HepG2 (cell line): ENCODE measurements around the gene SCN7A. TPM values are rescaled to one million over a fixed set of nuclear protein-coding genes. Genes with fewer than 3 reads are reported as not detected.

Source experiments
- ATAC-seq: fragments of 200-7000 bp; cut with Tn5 transposase; 3 replicates; pipeline ENCODE4 v1.9.1; 2020; ENCODE audit warnings: mild to moderate bottlenecking, moderate library complexity
- BruUV-seq: library from RNA; stranded (reverse); fragments of 400-500 nt; replicated peaks from 2 replicates; lab custom pipeline; 2021; lab: Mats Ljungman, UMichigan
- CTCF ChIA-PET: fragments of 300-600 bp; formaldehyde crosslinking; extraction: SDS; loops from one replicate; lab custom pipeline; 2021; ENCODE audit warnings: low total read pairs, inconsistent platforms, low intra/inter-chr PET ratio; lab: Yijun Ruan, JAX
- POLR2A ChIA-PET: fragments of 350-600 bp; sonication (Branson Sonifier 250); formaldehyde crosslinking; loops from one replicate; lab custom pipeline; 2020; ENCODE audit warnings: antibody characterized with exemption, inconsistent platforms; lab: Yijun Ruan, JAX
- DNase-seq: peaks from one replicate; pipeline ENCODE4 v3.0.0-alpha.2; 2015; ENCODE audit warnings: low spot score
- FAIRE-seq: peaks from 3 replicates; lab custom pipeline; 2011; peaks lifted over from hg19 to GRCh38; lab: Jason Lieb, UNC
- H2AFZ ChIP-seq: one replicate; pipeline ENCODE4 v1.6.1; 2011; ENCODE audit warnings: low read length, inconsistent platforms
- H3K27ac ChIP-seq: fragments of 300-600 bp; 3 replicates; pipeline ENCODE4 v1.8.0; 2011; ENCODE audit warnings: mixed run types, mild to moderate bottlenecking, mixed read lengths, low read length, inconsistent platforms; ENCODE audit not compliant: insufficient read depth; ENCODE audit errors: extremely low read length
- H3K27me3 ChIP-seq, 2 experiments: fragments of 200-600 bp in 1 of 2; 2 replicates in 1 of 2; 3 replicates in 1 of 2; pipeline versions ENCODE4 v1.6.0 to v1.8.0; 2011; ENCODE audit warnings: low read length in 2 of 2, mild to moderate bottlenecking in 2 of 2, moderate library complexity in 2 of 2, inconsistent platforms in 1 of 2; ENCODE audit not compliant: insufficient read depth in 2 of 2, control insufficient read depth in 1 of 2
- H3K36me3 ChIP-seq, 2 experiments: fragments of 200-600 bp in 1 of 2; replicated peaks in 1 of 2; 2 replicates in 1 of 2; 3 replicates in 1 of 2; pipeline versions ENCODE4 v1.5.1 to v1.8.0; 2011; ENCODE audit warnings: low read length in 2 of 2, inconsistent platforms in 1 of 2; ENCODE audit not compliant: insufficient read depth in 2 of 2, control insufficient read depth in 1 of 2
- H3K4me1 ChIP-seq: 2 replicates; pipeline ENCODE4 v1.5.1; 2012; ENCODE audit warnings: low read length, inconsistent platforms; ENCODE audit not compliant: insufficient read depth
- H3K4me2 ChIP-seq: 2 replicates; pipeline ENCODE4 v1.6.0; 2011; ENCODE audit warnings: low read depth, low read length, inconsistent platforms
- H3K4me3 ChIP-seq, 3 experiments: fragments of 200-600 bp in 1 of 3; sonication (generic), shearing (Covaris generic) in 1 of 3; replicated peaks in 1 of 3; 2 replicates each; pipeline ENCODE4 v1.5.1; 2011 to 2016; ENCODE audit warnings: low read length in 3 of 3, inconsistent platforms in 2 of 3, low read depth in 2 of 3, mild to moderate bottlenecking in 2 of 3, control low read depth in 1 of 3, mixed read lengths in 1 of 3; ENCODE audit not compliant: insufficient read depth in 1 of 3
- H3K79me2 ChIP-seq: one replicate; pipeline ENCODE4 v1.6.1; 2011; ENCODE audit warnings: low read length, inconsistent platforms; ENCODE audit not compliant: insufficient read depth
- H3K9ac ChIP-seq: 2 replicates; pipeline ENCODE4 v1.6.0; 2011; ENCODE audit warnings: mild to moderate bottlenecking, low read depth, low read length, inconsistent platforms; ENCODE audit not compliant: insufficient read depth
- H3K9me3 ChIP-seq: 2 replicates; pipeline ENCODE4 v1.5.1; 2012; ENCODE audit warnings: mild to moderate bottlenecking, low read length
- H4K20me1 ChIP-seq: 2 replicates; pipeline ENCODE4 v1.6.0; 2011; ENCODE audit warnings: inconsistent platforms, mild to moderate bottlenecking, low read length, moderate library complexity; ENCODE audit not compliant: insufficient read depth
- AKAP8 ChIP-seq: sonication (generic); formaldehyde crosslinking; IDR thresholded peaks from 2 replicates; pipeline ENCODE4 v1.5.1; 2020; ENCODE audit warnings: mild to moderate bottlenecking, missing genetic modification reagents
- ZNF335 ChIP-seq: sonication (generic); formaldehyde crosslinking; IDR thresholded peaks from 2 replicates; pipeline ENCODE4 v1.4.0; 2020; ENCODE audit warnings: missing genetic modification reagents
- ZNF44 ChIP-seq: sonication (generic); formaldehyde crosslinking; IDR thresholded peaks from 2 replicates; pipeline ENCODE4 v1.5.1; 2020; ENCODE audit warnings: mild to moderate bottlenecking, missing genetic modification reagents
- ZNF83 ChIP-seq: sonication (generic); formaldehyde crosslinking; IDR thresholded peaks from 2 replicates; pipeline ENCODE4 v1.4.0; 2020; ENCODE audit warnings: missing genetic modification reagents, mild to moderate bottlenecking, borderline replicate concordance
- WGBS: methylation state at CpG from one replicate; pipeline ENCODE4 v1.1.6; 2017; ENCODE audit warnings: low lambda C conversion rate; 5-methylcytosine and 5-hydroxymethylcytosine counted together
- in situ Hi-C: cut with HindIII; loops from 2 replicates; pipeline ENCODE4 v1.10.0; 2017; ENCODE audit warnings: low pct_unique_long_range_greater_than_20kb; ENCODE audit not compliant: extremely low pct_ligation_motif_present
- intact Hi-C: fragments of 100-400 bp; cut with micrococcal nuclease; formaldehyde crosslinking; loops from one replicate; pipeline ENCODE4 v1.10.0; 2022; ENCODE audit not compliant: unreplicated experiment
- polyA plus RNA-seq, 8 experiments: library from polyadenylated mRNA; depleted of rRNA in 3 of 8; stranded (reverse) in 7 of 8; unstranded in 1 of 8; fragments of >200 nt; fragmentation: Illumina TruSeq in 4 of 8; extraction: Trizol in 4 of 8; gene quantifications; 2 replicates each; pipeline versions ENCODE4 v1.2.1 to v1.2.3, GENCODE V29; 2011 to 2016; ENCODE audit warnings: low read depth in 4 of 8, missing spikeins in 1 of 8, mixed read lengths in 1 of 8; ENCODE audit not compliant: insufficient read depth in 1 of 8
- total RNA-seq, 5 experiments: library from RNA; depleted of rRNA; stranded (reverse); fragments of >200 nt; fragmentation: Illumina TruSeq; extraction: Trizol; gene quantifications; 2 replicates each; pipeline ENCODE4 v1.2.3, GENCODE V29; 2016; ENCODE audit warnings: low read depth in 1 of 5
- TF ChIP-seq, protein P1 (sequence below): sonication (generic); formaldehyde crosslinking; IDR thresholded peaks from 2 replicates; pipeline ENCODE4 v1.5.1; 2020; ENCODE audit warnings: missing genetic modification reagents, mild to moderate bottlenecking, borderline replicate concordance
- TF ChIP-seq, protein P2 (sequence below): sonication (generic); formaldehyde crosslinking; IDR thresholded peaks from 2 replicates; pipeline ENCODE4; 2020; ENCODE audit warnings: missing genetic modification reagents, mild to moderate bottlenecking, borderline replicate concordance

The SCN7A gene
- total and polyA plus RNA-seq, 2 of the 13 experiments (the other 11 are each of a cell fraction or from before 2014, with no cell fraction given): 0.01 TPM; not detected in 1

GRCh38 chr2:166499281-166499680 lies 5.2 kb upstream of the SCN7A start:
- FAIRE-seq (no peak), ATAC-seq (no peak), DNase-seq (no peak)
- Histone ChIP-seq H3K4me3 (no peak overlapping the region), H3K4me2 (no peak overlapping the region), H3K36me3 (no peaks in the 10 kb centered on the region), H3K9ac (no peak overlapping the region), H3K4me1 (no peaks in the 10 kb centered on the region), H3K27me3 (peaks cover 0 to 4% of the 10 kb centered on the region in 2 experiments; a peak in 1 of 5 replicates), H3K27ac (no peak overlapping the region), H2AFZ (no peak overlapping the region), H3K79me2 (no peaks in the 10 kb centered on the region), H4K20me1 (no peaks in the 10 kb centered on the region), H3K9me3 (no peaks in the 10 kb centered on the region)
- intact Hi-C loops: no loop called here
- BruUV-seq: no TSS peak
- in situ Hi-C loops: no loop called here
- CTCF ChIA-PET: no interaction called here
- no peak for TF ChIP-seq ZNF44 (CRISPR knock-in tag)
- TF ChIP-seq AKAP8 (CRISPR knock-in tag): no peak
- TF ChIP-seq ZNF335 (CRISPR knock-in tag): no peak
- no peak for TF ChIP-seq ZNF83 (CRISPR knock-in tag)
- TF ChIP-seq, protein P1, sequence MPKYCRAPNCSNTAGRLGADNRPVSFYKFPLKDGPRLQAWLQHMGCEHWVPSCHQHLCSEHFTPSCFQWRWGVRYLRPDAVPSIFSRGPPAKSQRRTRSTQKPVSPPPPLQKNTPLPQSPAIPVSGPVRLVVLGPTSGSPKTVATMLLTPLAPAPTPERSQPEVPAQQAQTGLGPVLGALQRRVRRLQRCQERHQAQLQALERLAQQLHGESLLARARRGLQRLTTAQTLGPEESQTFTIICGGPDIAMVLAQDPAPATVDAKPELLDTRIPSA (CRISPR knock-in tag): no peak
- TF ChIP-seq, protein P2, sequence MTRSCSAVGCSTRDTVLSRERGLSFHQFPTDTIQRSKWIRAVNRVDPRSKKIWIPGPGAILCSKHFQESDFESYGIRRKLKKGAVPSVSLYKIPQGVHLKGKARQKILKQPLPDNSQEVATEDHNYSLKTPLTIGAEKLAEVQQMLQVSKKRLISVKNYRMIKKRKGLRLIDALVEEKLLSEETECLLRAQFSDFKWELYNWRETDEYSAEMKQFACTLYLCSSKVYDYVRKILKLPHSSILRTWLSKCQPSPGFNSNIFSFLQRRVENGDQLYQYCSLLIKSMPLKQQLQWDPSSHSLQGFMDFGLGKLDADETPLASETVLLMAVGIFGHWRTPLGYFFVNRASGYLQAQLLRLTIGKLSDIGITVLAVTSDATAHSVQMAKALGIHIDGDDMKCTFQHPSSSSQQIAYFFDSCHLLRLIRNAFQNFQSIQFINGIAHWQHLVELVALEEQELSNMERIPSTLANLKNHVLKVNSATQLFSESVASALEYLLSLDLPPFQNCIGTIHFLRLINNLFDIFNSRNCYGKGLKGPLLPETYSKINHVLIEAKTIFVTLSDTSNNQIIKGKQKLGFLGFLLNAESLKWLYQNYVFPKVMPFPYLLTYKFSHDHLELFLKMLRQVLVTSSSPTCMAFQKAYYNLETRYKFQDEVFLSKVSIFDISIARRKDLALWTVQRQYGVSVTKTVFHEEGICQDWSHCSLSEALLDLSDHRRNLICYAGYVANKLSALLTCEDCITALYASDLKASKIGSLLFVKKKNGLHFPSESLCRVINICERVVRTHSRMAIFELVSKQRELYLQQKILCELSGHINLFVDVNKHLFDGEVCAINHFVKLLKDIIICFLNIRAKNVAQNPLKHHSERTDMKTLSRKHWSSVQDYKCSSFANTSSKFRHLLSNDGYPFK (CRISPR knock-in tag): no peak
- WGBS: 95% methylated on average over 1 of the region's 1 CpG
- POLR2A ChIA-PET: no interaction called here
